Activated CD4-positive, alpha-beta T cell treated with anti-CD3 and anti-CD28 coated beads, Interleukin-2, amount 10 ng/mL, durations not matched to agents 7 days and 5 days (primary cell): ENCODE results near the gene EIF6. TPM values are rescaled to one million over a fixed set of nuclear protein-coding genes. Genes with fewer than 3 reads are reported as not detected.

Experiments used
- CTCF ChIA-PET: fragments of 350-600 bp; sonication (Branson Sonifier 250); formaldehyde crosslinking; loops from one replicate; lab custom pipeline; 2021; ENCODE audit warnings: antibody characterized with exemption; lab: Charles Lee
- POLR2A ChIA-PET: fragments of 350-600 bp; sonication (Branson Sonifier 250); formaldehyde crosslinking; loops from one replicate; lab custom pipeline; 2021; ENCODE audit warnings: antibody characterized with exemption; lab: Charles Lee
- DNase-seq: peaks from one replicate; pipeline ENCODE4 v3.0.0-alpha.2; 2020
- H3K27ac Mint-ChIP-seq: one replicate; pipeline ENCODE4 v1.8.0; 2021; ENCODE audit warnings: mild to moderate bottlenecking, moderate library complexity, mixed read lengths
- H3K27me3 Mint-ChIP-seq: one replicate; pipeline ENCODE4 v1.8.0; 2021; ENCODE audit warnings: mixed read lengths
- H3K36me3 Mint-ChIP-seq: one replicate; pipeline ENCODE4 v1.8.0; 2021; ENCODE audit warnings: low read depth, mixed read lengths
- H3K4me1 Mint-ChIP-seq: one replicate; pipeline ENCODE4 v1.8.0; 2021; ENCODE audit warnings: mixed read lengths
- H3K4me3 Mint-ChIP-seq: one replicate; pipeline ENCODE4 v1.8.0; 2021; ENCODE audit warnings: mild to moderate bottlenecking, moderate library complexity, mixed read lengths
- H3K9me3 Mint-ChIP-seq: one replicate; pipeline ENCODE4 v1.8.0; 2021; ENCODE audit warnings: mixed read lengths
- total RNA-seq, 2 experiments: library from RNA; stranded (reverse); gene quantifications; one replicate each; pipeline ENCODE4 v1.2.3, GENCODE V29; 2021

Gene EIF6
- total RNA-seq, 2 experiments from 2014 or later: 87.4 to 93.3 TPM

DNA sequence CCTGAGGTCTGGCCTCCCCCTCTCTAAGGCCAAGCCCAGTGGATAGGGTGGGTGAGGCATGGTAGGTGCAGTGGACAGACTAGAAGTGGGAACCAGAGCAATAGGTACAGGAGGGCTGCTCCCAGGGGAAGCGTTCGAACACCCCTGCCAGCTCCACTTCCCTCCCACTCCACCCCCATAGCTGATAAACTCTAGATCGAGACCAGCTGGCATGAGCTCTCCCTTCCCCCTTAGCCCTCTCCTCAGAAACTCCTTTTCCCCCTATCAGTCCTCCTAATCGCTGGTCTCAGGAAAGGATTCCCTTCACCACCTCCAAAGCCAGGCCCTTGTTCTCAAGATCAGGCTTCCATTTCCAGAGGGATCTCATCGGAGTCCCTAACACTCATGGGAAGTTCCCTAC, 13.7 kb upstream of the EIF6 start:
- Mint-ChIP-seq H3K27me3 (peaks cover 4% of the 10 kb centered on the region), H3K36me3 (no peaks in the 10 kb centered on the region), H3K4me1 (no peaks in the 10 kb centered on the region), H3K27ac (no peak overlapping the region), H3K4me3 (no peak overlapping the region), H3K9me3 (no peaks in the 10 kb centered on the region)
- ChIA-PET POLR2A (no interaction called here), CTCF (interaction anchor here (0.6 to 2.2 kb wide), 5 partner anchors 11 to 225 kb away, joined by 3 to 7 read pairs (median 4); partner anchors contain the start of gene EIF6)
- no peak for DNase-seq

DNA sequence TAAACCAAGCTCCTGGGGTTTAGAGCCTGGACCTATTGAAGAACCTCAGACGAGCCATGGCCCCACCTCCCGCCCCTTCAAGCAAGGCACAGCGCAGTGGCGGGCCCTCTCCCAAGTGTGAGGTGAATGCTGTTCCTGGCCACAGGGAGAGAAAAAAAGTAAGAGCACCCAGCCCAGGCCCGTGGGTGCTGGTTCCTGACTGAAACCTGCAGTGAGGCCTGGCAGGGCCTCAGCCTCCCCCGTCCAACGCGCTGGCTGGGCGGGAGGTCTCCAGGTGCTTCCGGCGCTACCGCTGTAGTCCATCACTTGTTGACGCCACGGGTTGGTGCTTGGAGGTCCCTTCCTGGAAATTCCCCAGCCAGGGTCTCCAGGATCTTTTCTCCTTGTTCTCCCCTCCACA, 13.2 kb upstream of the EIF6 start:
- POLR2A ChIA-PET: no interaction called here

DNA sequence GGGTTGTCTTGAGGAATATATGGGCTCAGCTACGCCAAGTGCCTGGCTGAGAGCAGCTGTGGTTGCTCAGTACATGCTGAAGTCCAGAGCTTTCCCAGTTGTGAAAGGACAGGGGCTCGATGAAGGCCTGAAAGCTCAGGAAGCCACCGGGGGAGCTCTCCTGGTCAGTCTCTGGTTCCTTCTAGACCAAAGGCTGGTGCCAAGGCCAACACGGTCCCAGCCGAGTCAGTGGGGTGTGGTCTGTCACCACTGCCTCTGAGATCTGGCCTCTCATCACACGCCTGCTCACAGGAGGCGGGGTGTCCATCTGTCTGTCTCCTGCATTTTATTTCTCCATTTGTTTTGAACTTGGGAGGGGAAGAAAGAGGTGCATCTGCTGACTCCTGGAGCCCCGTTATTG, 12.6 kb upstream of the EIF6 start:
- H3K27me3 Mint-ChIP-seq: peaks cover 4% of the 10 kb centered on the region
- POLR2A ChIA-PET: no interaction called here
- H3K4me3 Mint-ChIP-seq: no peak overlapping the region
- CTCF ChIA-PET: interaction anchor here (1.3 to 2.2 kb wide), 3 partner anchors 10 to 224 kb away, joined by 3 to 7 read pairs (median 3); partner anchors contain the start of gene EIF6
- no peaks in the 10 kb centered on the region for H3K36me3 Mint-ChIP-seq
- H3K27ac Mint-ChIP-seq: no peak overlapping the region
- DNase-seq: no peak
- H3K9me3 Mint-ChIP-seq: no peaks in the 10 kb centered on the region
- no peaks in the 10 kb centered on the region for H3K4me1 Mint-ChIP-seq

More for the DNA sequence above, 13.2 kb upstream of the EIF6 start:
- Mint-ChIP-seq H3K27ac (no peak overlapping the region), H3K4me3 (no peak overlapping the region), H3K9me3 (no peaks in the 10 kb centered on the region), H3K36me3 (no peaks in the 10 kb centered on the region), H3K4me1 (no peaks in the 10 kb centered on the region), H3K27me3 (peaks cover 4% of the 10 kb centered on the region)
- no peak for DNase-seq
- CTCF ChIA-PET: interaction anchor here (1.3 to 2.2 kb wide), 4 partner anchors 9 to 224 kb away, joined by 3 to 7 read pairs (median 4); partner anchors contain the start of gene EIF6

DNA sequence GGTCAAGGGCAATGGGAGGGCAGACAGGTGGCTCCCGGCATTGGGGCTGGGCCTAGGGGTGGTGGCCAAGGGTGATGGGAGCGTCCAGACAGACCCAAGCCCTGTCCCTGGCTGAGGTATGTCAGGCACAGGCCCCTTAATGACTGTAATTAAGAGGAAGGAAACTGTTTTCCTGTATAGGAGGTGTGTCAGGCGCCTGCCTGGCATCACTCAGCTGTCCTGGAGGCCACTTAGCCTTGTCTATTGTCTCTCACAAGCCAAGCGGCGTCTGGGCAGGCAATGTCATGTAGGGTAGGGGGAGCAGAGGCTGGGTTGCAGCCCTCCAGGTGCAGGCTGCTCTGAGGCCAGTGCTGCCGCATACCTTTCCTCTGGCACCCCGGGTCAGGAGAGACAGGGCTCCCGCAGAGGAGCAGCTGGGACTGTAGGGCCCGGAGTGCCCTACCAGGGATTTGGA, 11.6 kb upstream of the EIF6 start:
- CTCF ChIA-PET: interaction anchor here (1.1 to 2.2 kb wide), 4 partner anchors 8 to 16 kb away, joined by 3 to 8 read pairs (median 4); no protein-coding TSS in a partner anchor
- peaks cover 4% of the 10 kb centered on the region for H3K27me3 Mint-ChIP-seq
- POLR2A ChIA-PET: no interaction called here
- H3K4me1 Mint-ChIP-seq: no peaks in the 10 kb centered on the region
- no peak overlapping the region for H3K4me3 Mint-ChIP-seq
- H3K36me3 Mint-ChIP-seq: no peaks in the 10 kb centered on the region
- H3K9me3 Mint-ChIP-seq: no peaks in the 10 kb centered on the region
- no peak for DNase-seq
- H3K27ac Mint-ChIP-seq: no peak overlapping the region

DNA sequence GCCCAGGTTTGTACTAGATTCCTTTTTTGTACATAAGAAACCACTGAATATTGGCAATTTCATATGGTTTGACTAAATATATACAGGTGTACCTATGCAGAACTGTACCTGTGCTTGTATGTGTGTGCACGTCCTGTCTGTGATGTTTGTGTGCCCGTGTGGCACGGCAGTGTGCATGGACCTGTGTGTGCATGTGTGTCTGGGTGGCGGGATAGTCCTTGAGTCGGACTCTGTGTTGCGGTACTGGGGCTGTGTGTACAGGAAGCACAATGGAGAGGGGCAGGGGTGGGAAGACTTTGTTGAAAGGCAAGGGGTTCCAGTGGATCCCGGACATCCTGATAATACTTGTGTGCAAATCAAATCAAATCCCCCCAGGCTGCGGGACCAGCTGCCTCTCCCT, 11.1 kb upstream of the EIF6 start:
- Mint-ChIP-seq H3K9me3 (no peaks in the 10 kb centered on the region), H3K27ac (no peak overlapping the region), H3K4me3 (no peak overlapping the region), H3K4me1 (no peaks in the 10 kb centered on the region), H3K36me3 (no peaks in the 10 kb centered on the region), H3K27me3 (peaks cover 4% of the 10 kb centered on the region)
- DNase-seq: no peak
- POLR2A ChIA-PET: no interaction called here
- CTCF ChIA-PET: interaction anchor here (1.1 to 2.2 kb wide), 3 partner anchors 8 to 16 kb away, joined by 4 to 8 read pairs (median 4); no protein-coding TSS in a partner anchor

DNA sequence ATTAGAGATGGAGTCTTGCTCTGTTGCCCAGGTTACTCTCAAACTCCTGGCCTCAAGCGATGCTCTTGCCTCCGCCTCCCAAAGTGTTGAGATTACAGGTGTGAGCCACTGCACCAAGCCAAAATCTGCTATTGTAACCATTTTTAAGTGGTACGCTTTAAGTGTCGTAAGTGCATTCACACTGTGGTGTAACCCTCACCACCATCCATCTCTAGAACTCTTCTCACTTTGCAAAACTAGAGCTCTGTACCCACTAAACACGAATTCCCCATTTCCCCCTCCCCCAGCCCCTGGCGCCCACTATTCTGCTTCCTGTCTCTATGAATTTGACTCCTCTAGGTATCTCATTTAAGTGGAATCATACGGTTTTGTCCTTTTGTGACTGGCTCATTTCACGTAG, 10.5 kb upstream of the EIF6 start:
- Mint-ChIP-seq H3K27ac (no peak overlapping the region), H3K4me3 (no peak overlapping the region), H3K36me3 (no peaks in the 10 kb centered on the region), H3K4me1 (no peaks in the 10 kb centered on the region), H3K9me3 (no peaks in the 10 kb centered on the region), H3K27me3 (peaks cover 4% of the 10 kb centered on the region)
- ChIA-PET CTCF (interaction anchor here (1.6 to 2.2 kb wide), 2 partner anchors 9 to 15 kb away, joined by 4 to 8 read pairs; no protein-coding TSS in a partner anchor), POLR2A (no interaction called here)
- no peak for DNase-seq

DNA sequence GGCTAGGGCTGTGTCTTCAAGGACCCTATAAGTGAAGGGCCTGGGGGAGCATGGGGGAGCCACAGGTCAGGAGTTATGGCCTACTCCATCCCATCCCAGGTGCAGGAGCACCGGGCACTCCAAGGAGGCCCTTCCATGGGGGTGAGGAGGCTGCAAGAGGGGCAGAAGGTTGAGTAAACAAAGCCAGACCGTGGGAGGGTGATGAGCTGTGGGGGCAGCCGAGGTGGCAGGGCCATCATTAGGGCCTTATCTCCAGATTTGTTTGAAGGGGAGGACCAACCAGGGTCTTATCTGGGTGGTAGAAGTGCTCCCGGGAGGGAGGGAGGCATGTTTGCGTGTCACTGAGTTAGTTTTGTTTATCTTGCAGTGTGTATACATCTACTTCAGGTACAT, 9.7 kb upstream of the EIF6 start:
- ChIA-PET CTCF (interaction anchor here (2.2 kb wide), 1 partner anchor 10 kb away, joined by 8 read pairs; no protein-coding TSS in a partner anchor), POLR2A (no interaction called here)
- no peak for DNase-seq
- no peak overlapping the region for H3K27ac Mint-ChIP-seq
- no peaks in the 10 kb centered on the region for H3K4me1 Mint-ChIP-seq
- peaks cover 4% of the 10 kb centered on the region for H3K27me3 Mint-ChIP-seq
- H3K36me3 Mint-ChIP-seq: no peaks in the 10 kb centered on the region
- H3K9me3 Mint-ChIP-seq: no peaks in the 10 kb centered on the region
- H3K4me3 Mint-ChIP-seq: no peak overlapping the region

DNA sequence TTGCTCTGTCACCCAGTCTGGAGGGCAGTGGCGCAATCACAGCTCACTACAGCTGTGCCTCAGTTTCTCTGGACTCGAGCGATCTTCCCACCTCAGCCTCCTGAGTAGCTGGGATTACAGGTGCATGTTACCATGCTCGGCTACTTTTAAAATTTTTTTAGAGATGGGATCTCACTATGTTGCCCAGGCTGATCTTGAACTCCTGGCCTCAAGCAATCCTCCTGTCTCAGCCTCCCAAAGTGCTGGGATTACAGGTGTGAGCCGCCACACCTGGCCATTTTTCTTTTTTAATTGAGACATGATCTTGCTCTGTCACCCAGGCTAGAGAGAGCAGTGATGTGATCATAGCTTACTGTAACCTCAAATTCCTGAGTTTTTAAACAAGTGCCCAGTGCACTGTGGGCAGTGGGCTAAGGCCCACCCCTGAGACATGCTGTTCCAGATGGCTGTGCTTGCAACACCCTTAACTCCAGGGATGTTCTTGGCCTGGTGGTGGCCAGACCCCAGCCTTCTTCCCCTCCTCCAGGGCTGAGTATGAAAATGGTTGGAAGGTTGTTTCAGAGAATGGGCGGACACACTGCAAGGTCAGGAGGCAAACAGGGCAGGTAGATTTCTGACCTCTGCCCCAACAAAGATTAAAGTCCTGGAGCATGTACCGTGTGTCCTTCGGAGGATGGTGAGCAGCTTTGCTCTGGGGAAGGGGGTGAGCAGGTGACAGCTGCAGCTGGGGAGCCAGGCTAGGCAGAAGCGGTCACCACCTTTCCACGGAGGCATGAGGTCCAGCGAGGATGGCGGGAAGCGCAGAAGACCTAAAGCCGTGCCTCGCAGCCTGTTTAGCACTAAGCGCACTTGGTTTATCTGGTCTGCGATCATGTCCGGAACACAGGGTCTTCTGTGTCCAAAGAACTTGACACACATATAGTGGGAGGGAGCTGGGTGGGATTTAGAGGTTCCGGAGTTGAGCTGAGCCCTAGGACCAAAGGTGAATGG, 9.0 kb upstream of the EIF6 start:
- Mint-ChIP-seq H3K27me3 (peaks cover 4% of the 10 kb centered on the region), H3K36me3 (no peaks in the 10 kb centered on the region), H3K27ac (no peak overlapping the region), H3K4me1 (no peaks in the 10 kb centered on the region), H3K4me3 (no peak overlapping the region), H3K9me3 (no peaks in the 10 kb centered on the region)
- DNase-seq: no peak
- ChIA-PET CTCF (interaction anchor here (0.8 to 1.3 kb wide), 3 partner anchors 11 to 62 kb away, joined by 3 read pairs; no protein-coding TSS in a partner anchor), POLR2A (no interaction called here)

DNA sequence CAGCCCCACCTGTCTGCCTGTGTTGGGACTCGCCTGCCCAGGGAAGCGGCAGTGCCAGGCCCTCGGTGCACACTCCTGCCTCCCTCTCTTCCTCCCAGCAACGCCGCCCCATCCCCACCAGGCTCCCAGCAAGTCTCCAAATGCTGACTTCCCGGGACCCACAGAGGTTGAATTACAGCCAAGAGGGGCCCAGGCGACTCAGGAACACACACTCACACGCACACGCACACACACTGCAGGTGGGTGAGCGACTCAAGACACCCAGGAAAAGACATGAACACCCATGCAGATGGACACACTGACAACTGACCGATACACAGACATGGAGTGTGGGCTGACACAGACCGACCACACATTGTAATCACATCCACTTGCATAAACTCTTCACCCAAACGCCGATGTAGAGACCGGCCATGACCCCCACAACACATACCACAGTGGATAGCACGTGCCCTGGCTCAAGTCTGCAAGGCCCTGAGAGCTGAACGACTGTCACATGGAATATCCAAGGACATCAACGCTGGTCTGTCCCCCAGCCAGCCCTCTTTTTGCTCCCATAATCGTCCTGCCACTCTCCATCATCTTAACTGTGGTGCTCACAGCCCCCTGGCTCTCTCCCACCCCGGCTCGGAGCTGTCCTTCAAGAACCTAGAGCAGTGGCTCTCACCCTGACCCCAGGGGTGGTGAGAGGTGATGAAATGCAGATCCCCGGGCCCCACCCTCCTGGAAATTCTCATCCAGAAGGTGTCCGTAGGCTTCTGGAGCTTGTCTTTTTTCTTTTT, 8.1 kb upstream of the EIF6 start:
- no peak overlapping the region for H3K27ac Mint-ChIP-seq
- CTCF ChIA-PET: interaction anchor here (0.8 to 1.3 kb wide), 3 partner anchors 12 to 63 kb away, joined by 3 read pairs; no protein-coding TSS in a partner anchor

DNA sequence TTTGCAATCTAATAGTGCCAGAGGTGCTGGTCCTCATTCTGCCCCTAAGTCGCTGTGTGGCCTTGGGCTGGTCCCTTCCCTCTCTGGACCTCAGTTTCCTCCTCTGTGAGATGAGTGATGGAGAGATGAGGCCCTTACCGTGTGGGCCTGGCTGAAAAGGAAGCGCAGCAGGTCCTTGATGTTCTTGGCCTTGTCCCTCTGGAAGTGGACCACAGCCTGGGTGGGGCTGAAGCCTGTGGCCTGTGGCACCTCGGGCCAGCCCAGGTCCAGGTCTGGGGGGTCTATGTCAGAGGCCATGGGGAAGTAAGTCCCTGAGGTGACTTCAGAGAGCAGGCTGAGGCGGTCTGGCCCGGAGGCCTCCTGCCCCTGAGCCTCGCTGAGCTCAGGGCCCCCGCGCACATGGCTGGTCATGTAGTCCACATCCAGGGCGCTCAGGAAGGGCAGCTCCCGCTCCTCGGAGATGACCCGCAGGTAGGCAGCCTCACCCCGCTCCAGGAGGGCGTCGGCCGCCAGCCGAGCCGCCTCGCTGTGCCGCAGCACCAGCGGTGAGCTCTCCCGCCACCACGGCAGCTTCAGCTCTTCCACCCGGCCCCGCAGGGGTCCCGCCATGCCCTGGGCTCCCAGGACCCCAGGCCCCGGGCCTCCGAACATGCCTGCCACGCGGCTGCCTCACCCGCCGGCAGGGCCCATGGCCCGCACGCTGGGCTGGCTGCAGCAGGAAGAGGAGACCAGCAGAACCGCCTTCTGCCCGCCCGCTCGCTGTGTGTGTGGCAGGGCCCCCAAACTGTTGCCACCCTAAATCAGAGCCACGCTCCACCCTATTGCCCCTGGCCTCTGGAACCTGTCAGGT, 7.3 kb upstream of the EIF6 start, which contains the start of gene FAM83C:
Gene FAM83C, minus strand, starts transcription at position 772 of the 850 bp plus-strand sequence. Its CDS starts 121 bp downstream, at position 651.
- Mint-ChIP-seq H3K36me3 (no peaks in the 10 kb centered on the region), H3K4me1 (no peaks in the 10 kb centered on the region), H3K4me3 (no peak within 1 kb of the TSS), H3K9me3 (no peaks in the 10 kb centered on the region), H3K27ac (no peak within 1 kb of the TSS), H3K27me3 (peaks cover 4% of the 10 kb centered on the region)
- CTCF ChIA-PET: interaction anchor here (6.0 kb wide), 1 partner anchor 13 kb away, joined by 45 read pairs; no protein-coding TSS in a partner anchor
- no peak for DNase-seq
- POLR2A ChIA-PET: no interaction called here

More for the DNA sequence above, 8.1 kb upstream of the EIF6 start:
- no peak for DNase-seq
- H3K9me3 Mint-ChIP-seq: no peaks in the 10 kb centered on the region
- H3K4me3 Mint-ChIP-seq: no peak overlapping the region
- H3K4me1 Mint-ChIP-seq: no peaks in the 10 kb centered on the region
- H3K36me3 Mint-ChIP-seq: no peaks in the 10 kb centered on the region
- peaks cover 4% of the 10 kb centered on the region for H3K27me3 Mint-ChIP-seq
- POLR2A ChIA-PET: no interaction called here

DNA sequence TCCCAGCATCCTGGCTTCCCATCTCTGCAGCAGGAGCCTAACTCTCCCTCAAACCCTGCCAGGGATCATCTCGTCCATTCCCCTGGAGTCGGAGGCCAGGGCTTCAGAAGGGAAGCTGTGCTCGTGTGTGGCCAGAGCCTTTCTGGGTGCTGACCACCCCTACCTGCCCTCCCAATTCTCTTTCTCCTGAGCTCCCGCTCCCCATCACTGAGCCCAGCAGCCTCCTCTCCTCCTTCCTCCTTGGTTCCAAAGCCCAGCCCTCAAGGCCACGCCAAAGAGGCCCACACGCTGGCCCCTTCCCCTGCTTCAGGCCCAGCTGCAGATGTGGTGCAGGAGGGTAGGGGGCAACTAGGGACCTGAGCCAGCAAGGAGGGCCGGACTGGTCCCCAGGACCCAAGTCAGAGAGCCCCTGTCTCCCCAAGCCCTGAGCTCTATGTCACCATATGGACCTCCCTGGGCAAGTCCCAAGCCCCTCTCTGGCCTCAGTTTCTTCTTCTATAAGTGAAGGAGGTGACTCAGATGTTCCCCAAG, 6.4 kb upstream of the EIF6 start:
- Mint-ChIP-seq H3K4me1 (peaks cover 2% of the 10 kb centered on the region), H3K36me3 (no peaks in the 10 kb centered on the region), H3K27ac (no peak overlapping the region), H3K9me3 (no peaks in the 10 kb centered on the region), H3K4me3 (no peak overlapping the region), H3K27me3 (peaks cover 4% of the 10 kb centered on the region)
- DNase-seq: no peak
- CTCF ChIA-PET: interaction anchor here (0.6 to 6.0 kb wide), 2 partner anchors 14 to 922 kb away, joined by 3 to 45 read pairs; no protein-coding TSS in a partner anchor
- POLR2A ChIA-PET: no interaction called here
